Skeletal muscle tissue (tissue), 4 donors: ENCODE measurements around the gene SOBP. TPM values are rescaled to one million over a fixed set of nuclear protein-coding genes. Genes with fewer than 3 reads are reported as not detected.

Experiments used
- H3K27ac ChIP-seq: one replicate; pipeline ENCODE4 v1.7.0; 2013; ENCODE audit warnings: mild to moderate bottlenecking, low read depth, low read length, inconsistent platforms
- H3K27me3 ChIP-seq, 3 donors: one replicate each; pipeline ENCODE4 v1.7.0; 2013; ENCODE audit warnings: low read length in 3 of 3; ENCODE audit not compliant: control insufficient read depth in 3 of 3, insufficient read depth in 3 of 3
- H3K36me3 ChIP-seq, 3 donors: one replicate each; pipeline ENCODE4 v1.7.0; 2013; ENCODE audit warnings: low read length in 3 of 3; ENCODE audit not compliant: control insufficient read depth in 3 of 3, insufficient read depth in 3 of 3
- H3K4me1 ChIP-seq, 3 donors: one replicate each; pipeline ENCODE4 v1.7.0; 2013; ENCODE audit warnings: low read length in 3 of 3, mild to moderate bottlenecking in 3 of 3; ENCODE audit not compliant: control insufficient read depth in 3 of 3, insufficient read depth in 3 of 3
- H3K4me3 ChIP-seq, 3 donors: one replicate each; pipeline ENCODE4 v1.7.0; 2013; ENCODE audit warnings: low read length in 3 of 3
- H3K9ac ChIP-seq, 3 donors: one replicate each; pipeline ENCODE4 v1.7.0; 2013; ENCODE audit warnings: low read length in 3 of 3, mild to moderate bottlenecking in 3 of 3, moderate library complexity in 2 of 3, low read depth in 1 of 3
- H3K9me3 ChIP-seq, 3 donors: one replicate each; pipeline ENCODE4 v1.7.0; 2013; ENCODE audit warnings: low read length in 3 of 3; ENCODE audit not compliant: control insufficient read depth in 3 of 3
- total RNA-seq: library from RNA; depleted of rRNA; stranded (reverse); fragments of >200 nt; gene quantifications from one replicate; pipeline ENCODE4 v1.2.3, GENCODE V29; 2014
- donor health status: Osteomylitis.

SOBP gene
- total RNA-seq, 1 donor from 2014 or later = 20.4 TPM

DNA sequence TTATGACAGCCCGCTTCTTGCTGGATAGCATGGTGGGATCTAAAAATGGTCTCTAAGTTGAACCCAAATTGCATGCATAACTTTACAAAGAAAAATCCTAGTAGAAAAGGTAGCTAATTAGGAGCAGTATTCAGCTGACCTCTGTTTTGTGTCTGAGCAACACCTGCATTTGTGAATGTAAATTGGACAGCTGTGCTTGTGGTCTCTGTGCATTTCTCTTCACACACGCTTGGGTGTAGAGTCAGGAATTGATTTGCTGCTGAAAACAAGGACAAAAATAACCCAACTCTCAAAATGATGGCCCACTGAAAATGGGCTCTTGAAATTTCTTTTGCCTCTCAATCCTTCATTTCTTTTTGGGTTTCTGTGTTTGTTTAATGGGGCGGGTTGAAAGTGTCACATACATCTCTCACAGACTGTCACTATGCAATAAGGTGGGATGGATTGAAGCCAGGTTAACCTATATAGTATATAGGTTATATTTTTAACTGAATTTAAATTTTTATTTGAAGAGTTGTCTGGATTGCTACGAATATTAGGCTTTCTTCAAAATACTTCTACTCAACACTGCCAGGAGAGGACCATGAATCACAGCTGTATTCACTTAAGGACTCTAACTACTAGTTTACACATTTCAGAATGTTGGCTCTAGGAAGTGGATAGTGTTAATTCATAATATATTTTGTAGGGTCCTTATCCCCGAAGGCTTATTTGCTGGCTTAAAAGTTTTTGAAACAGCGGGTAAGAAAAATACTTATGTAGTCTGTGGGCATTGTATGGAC, 46.5 kb downstream of the SOBP start:
- Histone ChIP-seq H3K4me3 (no peak overlapping the region), H3K27me3 (no peaks in the 10 kb centered on the region), H3K9me3 (no peaks in the 10 kb centered on the region), H3K27ac (no peak overlapping the region), H3K36me3 (no peaks in the 10 kb centered on the region), H3K9ac (no peak overlapping the region), H3K4me1 (peaks cover 5 to 19% (median 15%) of the 10 kb centered on the region in 3 donors)

DNA sequence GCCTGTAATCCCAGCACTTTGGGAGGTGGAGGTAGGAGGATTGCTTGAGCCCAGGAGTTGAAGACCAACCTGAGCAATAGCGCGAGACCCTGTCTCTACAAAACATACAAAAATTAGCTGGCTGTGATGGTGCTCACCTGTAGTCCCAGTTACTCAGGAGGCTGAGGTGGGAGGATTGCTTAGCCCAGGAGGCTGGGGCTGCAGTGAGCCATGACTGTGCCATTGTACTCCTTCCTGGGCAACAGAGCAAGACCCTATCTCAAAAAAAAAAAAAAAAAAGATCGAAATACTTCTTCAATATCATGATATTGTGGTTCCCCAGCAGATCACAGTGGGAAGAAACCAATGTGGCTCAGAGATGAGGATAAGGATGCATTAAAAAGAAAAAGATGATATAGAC, 47.6 kb downstream of the SOBP start:
- Histone ChIP-seq H3K4me1 (peaks cover 9 to 24% (median 19%) of the 10 kb centered on the region in 3 donors), H3K9me3 (no peaks in the 10 kb centered on the region), H3K27ac (no peak overlapping the region), H3K9ac (no peak overlapping the region), H3K27me3 (no peaks in the 10 kb centered on the region), H3K36me3 (no peaks in the 10 kb centered on the region), H3K4me3 (no peak overlapping the region)

DNA sequence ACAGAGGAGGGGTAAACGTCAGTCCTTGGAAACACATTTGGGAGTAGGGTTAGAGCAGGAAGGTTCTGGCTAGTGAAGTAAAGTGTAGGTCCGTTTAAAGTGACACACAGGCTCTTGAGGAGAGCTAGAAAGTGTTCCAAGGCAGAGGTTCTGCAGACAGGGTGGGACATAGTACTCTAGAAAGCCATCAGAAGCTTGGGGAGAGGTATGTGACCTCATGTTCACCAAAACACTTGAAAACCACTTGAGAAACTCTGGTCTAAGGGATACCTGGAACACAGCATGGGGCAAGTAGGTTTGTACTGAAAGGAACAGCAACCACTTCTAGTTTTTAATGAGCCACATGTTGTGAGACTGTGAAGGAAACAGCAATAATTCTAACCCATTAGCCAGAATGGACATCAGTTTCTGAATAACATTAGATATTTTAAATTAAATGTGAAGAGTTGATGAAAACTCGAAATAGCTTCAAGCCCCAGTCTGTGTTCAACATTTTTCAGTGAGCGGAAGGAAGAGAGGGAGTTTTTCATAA, 49.0 kb downstream of the SOBP start:
- Histone ChIP-seq H3K27ac (no peak overlapping the region), H3K4me3 (no peak overlapping the region), H3K9me3 (no peaks in the 10 kb centered on the region), H3K36me3 (no peaks in the 10 kb centered on the region), H3K9ac (no peak overlapping the region), H3K27me3 (no peaks in the 10 kb centered on the region), H3K4me1 (peaks cover 13 to 35% (median 28%) of the 10 kb centered on the region in 3 donors)

DNA sequence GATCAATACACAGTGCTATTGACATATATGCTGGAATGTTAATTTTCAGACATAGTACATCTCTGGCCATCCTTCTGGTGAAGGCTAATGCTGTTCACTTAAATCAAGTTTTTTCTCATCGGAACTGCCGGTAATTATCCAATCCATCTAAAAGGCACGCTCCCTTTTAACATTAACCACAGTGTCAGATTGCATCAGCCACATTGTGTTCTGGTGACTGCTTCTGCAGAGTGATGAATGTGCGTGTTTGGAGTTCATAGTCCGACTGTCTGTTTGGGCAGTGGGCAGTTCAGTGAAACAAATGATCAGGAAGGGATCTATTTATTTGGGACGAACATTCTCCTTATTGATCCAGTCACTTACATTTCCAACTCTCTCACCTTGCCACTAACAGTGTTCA, 49.5 kb downstream of the SOBP start:
- Histone ChIP-seq H3K9me3 (no peaks in the 10 kb centered on the region), H3K4me3 (no peak overlapping the region), H3K4me1 (peaks cover 13 to 35% (median 28%) of the 10 kb centered on the region in 3 donors), H3K27ac (no peak overlapping the region), H3K27me3 (no peaks in the 10 kb centered on the region), H3K9ac (no peak overlapping the region), H3K36me3 (no peaks in the 10 kb centered on the region)

DNA sequence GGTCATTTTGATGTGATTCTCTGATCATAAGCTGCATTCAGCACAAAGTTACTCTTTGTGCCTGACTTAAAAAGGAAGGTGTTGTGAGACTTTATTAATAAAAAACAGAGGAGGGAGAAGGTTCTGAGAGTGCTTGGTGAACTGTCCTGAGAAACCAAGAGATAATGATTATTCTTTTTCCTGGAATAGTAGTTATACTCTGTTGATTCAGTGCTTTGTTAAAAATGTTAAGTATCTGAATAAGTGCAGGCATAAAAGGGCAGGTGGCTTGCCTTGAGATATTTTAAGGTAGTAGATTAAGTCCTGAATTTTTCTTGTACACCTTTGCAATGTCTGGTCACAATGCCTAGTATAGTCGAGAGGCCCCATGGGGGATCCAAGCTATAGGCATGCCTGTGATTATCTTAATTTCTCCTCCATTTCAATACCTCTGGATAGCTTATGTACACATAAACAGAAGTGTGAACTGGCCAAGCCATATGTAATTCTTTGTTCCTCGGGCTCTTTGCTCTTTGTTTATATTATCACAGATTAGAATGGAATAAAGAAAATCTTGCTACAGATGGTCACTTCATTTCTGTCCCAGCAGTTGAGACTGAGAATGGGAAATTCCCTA, 50.0 kb downstream of the SOBP start:
- H3K4me3 ChIP-seq = no peak overlapping the region
- no peaks in the 10 kb centered on the region for H3K36me3 ChIP-seq
- H3K9ac ChIP-seq = no peak overlapping the region
- peaks cover 13 to 35% (median 28%) of the 10 kb centered on the region in 3 donors for H3K4me1 ChIP-seq
- H3K27me3 ChIP-seq = no peaks in the 10 kb centered on the region
- H3K9me3 ChIP-seq = no peaks in the 10 kb centered on the region
- H3K27ac ChIP-seq = no peak overlapping the region

DNA sequence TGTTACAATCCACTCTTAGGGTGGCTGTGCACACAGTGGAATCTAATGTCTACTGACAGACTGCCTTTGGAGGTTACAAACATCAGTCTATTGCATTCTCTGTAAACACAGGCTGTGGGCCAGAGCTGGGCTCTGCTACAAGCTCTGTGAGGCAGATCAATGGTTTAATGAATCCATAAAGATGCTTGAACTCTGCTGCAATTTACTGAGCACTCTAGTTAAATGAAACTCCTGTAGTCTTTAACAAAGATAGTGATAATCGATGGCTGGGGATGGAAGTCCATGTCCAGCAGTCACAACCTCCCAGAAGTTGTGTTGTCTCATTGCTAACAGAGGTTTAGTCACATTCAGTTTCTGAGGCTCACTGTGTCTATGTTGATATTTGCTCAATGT, 50.5 kb downstream of the SOBP start:
- no peak overlapping the region for H3K27ac ChIP-seq
- no peak overlapping the region for H3K4me3 ChIP-seq
- no peaks in the 10 kb centered on the region for H3K9me3 ChIP-seq
- H3K4me1 ChIP-seq = peaks cover 13 to 35% (median 31%) of the 10 kb centered on the region in 3 donors
- no peaks in the 10 kb centered on the region for H3K36me3 ChIP-seq
- no peak overlapping the region for H3K9ac ChIP-seq
- no peaks in the 10 kb centered on the region for H3K27me3 ChIP-seq

DNA sequence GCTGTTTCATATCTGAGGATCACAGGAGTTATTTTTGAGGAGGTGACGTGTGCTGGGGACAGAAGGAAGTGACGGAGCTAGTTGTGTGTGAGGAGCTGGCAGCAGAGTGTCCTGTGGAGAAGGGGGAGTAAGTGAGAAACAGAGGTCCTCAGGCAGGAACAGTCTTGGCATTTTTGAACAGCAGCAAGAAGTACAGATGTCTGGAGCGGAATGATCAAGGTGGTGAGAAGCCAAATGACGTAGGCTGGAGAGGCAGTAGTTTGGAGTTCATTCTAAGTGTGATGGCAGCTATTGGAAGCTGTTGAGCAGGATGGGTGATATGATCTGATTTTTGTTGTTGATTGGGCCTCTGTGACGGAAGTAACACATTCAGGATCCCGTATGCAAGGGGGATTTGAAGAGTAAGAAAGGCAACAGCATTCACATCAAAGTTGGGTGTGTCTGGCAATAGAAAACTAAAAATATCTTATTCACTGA, 52.3 kb downstream of the SOBP start:
- peak overlapping the region; percentile 64 for H3K27ac ChIP-seq
- peaks cover 13 to 35% (median 35%) of the 10 kb centered on the region in 3 donors for H3K4me1 ChIP-seq
- H3K27me3 ChIP-seq = no peaks in the 10 kb centered on the region
- no peaks in the 10 kb centered on the region for H3K36me3 ChIP-seq
- peak overlapping the region in 2 of 3 donors; percentile 30 to 52 for H3K4me3 ChIP-seq
- peak overlapping the region in 2 of 3 donors; percentile 1 to 29 for H3K9ac ChIP-seq
- H3K9me3 ChIP-seq = no peaks in the 10 kb centered on the region

DNA sequence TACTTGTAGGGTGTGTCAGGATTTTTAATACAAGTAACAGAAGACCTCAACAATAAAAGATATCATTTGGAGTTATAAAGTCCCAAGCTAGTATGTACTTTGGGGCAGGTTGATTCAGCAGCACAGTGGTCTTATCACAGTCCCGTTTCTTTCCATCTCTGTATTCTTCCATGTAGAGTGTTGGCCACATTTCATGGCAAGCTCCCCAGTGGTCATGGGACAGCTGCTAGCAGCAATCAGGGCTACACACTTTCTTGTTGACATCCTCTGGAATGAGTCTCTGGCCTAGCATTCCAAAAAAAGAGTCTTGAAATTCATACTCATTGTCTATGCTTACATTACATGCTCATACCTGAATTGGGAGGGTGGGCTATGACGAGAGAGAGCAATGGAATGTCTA, 53.2 kb downstream of the SOBP start:
- Histone ChIP-seq H3K4me1 (peaks cover 13 to 35% (median 35%) of the 10 kb centered on the region in 3 donors), H3K9ac (peak overlapping the region in 1 of 3 donors; percentile 18), H3K9me3 (no peaks in the 10 kb centered on the region), H3K36me3 (no peaks in the 10 kb centered on the region), H3K27ac (peak overlapping the region; percentile 64), H3K27me3 (no peaks in the 10 kb centered on the region), H3K4me3 (peak overlapping the region in 1 of 3 donors; percentile 33)

DNA sequence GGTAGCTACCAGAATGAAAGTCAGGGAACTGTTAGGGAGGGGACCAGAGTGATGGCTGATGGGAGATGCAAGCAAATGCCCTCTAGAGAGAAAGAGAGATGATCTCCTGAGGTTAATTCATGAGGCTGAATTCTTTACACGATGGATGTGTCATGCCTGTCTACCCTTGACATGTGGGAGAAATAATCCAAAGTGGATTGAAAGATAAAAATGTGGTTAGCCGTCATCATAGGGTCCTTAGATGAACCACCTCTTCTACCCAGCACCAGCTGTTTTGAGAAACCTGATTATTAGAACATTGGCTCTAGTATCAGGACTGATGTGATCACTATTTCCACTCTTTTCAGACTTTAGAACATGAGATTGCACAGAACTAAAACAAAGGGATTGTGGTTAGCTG, 53.6 kb downstream of the SOBP start:
- Histone ChIP-seq H3K27ac (peak overlapping the region; percentile 64), H3K9ac (no peak overlapping the region), H3K27me3 (no peaks in the 10 kb centered on the region), H3K9me3 (no peaks in the 10 kb centered on the region), H3K36me3 (no peaks in the 10 kb centered on the region), H3K4me1 (peaks cover 13 to 35% (median 35%) of the 10 kb centered on the region in 3 donors), H3K4me3 (no peak overlapping the region)

DNA sequence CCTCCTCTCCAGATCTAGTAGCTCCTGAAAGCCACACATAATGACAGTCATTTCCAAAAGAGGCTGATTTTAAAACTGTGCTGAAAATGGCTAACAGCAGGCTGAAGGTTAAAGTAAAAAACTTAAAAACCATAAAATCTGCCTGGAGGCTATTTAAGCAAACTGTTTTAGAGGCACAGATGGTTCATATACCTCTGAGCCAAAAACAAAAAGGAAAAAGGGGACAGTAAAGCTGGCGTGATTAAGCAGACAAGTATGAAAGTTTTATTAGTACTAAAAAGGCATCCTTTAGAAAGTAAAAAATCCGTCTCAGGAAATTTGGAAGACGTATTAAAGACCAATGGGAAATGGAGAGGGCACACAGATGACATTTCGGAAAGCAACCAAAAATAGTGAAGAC, 55.8 kb downstream of the SOBP start:
- peaks cover 9 to 23% (median 16%) of the 10 kb centered on the region in 3 donors for H3K4me1 ChIP-seq
- H3K27me3 ChIP-seq = no peaks in the 10 kb centered on the region
- no peak overlapping the region for H3K4me3 ChIP-seq
- H3K9me3 ChIP-seq = no peaks in the 10 kb centered on the region
- no peak overlapping the region for H3K9ac ChIP-seq
- H3K27ac ChIP-seq = no peak overlapping the region
- peaks cover 0 to 5% (median 0%) of the 10 kb centered on the region in 3 donors for H3K36me3 ChIP-seq
